SK-N-MC (cell line): ENCODE results near the gene GPR179.

Experiments
- DNase-seq: peaks from one replicate; pipeline ENCODE4 v3.0.0-alpha.2; 2011; ENCODE audit warnings: low read depth, low spot score
- H3K27ac ChIP-seq: fragments of 200-600 bp; sonication (generic); 2 replicates; pipeline ENCODE4 v1.5.1; 2016; ENCODE audit warnings: mixed run types
- H3K36me3 ChIP-seq: fragments of 200-600 bp; sonication (generic); 2 replicates; pipeline ENCODE4 v1.6.1; 2017; ENCODE audit warnings: antibody characterized with exemption, low read length, mixed read lengths; ENCODE audit not compliant: insufficient read depth
- H3K4me3 ChIP-seq: fragments of 200-600 bp; sonication (generic); 2 replicates; pipeline ENCODE4 v1.5.1; 2016
- H3K9ac ChIP-seq: fragments of 200-600 bp; sonication (generic); 2 replicates; pipeline ENCODE4 v1.8.0; 2017; ENCODE audit warnings: mixed run types, mixed read lengths; ENCODE audit not compliant: insufficient read length
- H3K9me3 ChIP-seq: fragments of 200-600 bp; sonication (generic); 2 replicates; pipeline ENCODE4 v1.6.1; 2017; ENCODE audit warnings: low read depth, mild to moderate bottlenecking, antibody characterized with exemption, low read length, moderate library complexity, mixed read lengths
- EZH2 ChIP-seq: fragments of 200-600 bp; sonication (generic); IDR thresholded peaks from one replicate; pipeline ENCODE4 v1.6.1; 2017; ENCODE audit warnings: antibody characterized with exemption
- FOXP2 ChIP-seq: optimal IDR thresholded peaks from 2 replicates; pipeline ENCODE3; 2011; ENCODE audit warnings: mild to moderate bottlenecking, moderate library complexity; ENCODE audit not compliant: insufficient read depth; ENCODE audit errors: extremely low read length, control extremely low read depth
- POLR2AphosphoS5 ChIP-seq: IDR thresholded peaks from 2 replicates; pipeline ENCODE4 v1.6.1; 2012; ENCODE audit warnings: mild to moderate bottlenecking, low read depth, low read length, borderline replicate concordance

GPR179 gene, protein sequence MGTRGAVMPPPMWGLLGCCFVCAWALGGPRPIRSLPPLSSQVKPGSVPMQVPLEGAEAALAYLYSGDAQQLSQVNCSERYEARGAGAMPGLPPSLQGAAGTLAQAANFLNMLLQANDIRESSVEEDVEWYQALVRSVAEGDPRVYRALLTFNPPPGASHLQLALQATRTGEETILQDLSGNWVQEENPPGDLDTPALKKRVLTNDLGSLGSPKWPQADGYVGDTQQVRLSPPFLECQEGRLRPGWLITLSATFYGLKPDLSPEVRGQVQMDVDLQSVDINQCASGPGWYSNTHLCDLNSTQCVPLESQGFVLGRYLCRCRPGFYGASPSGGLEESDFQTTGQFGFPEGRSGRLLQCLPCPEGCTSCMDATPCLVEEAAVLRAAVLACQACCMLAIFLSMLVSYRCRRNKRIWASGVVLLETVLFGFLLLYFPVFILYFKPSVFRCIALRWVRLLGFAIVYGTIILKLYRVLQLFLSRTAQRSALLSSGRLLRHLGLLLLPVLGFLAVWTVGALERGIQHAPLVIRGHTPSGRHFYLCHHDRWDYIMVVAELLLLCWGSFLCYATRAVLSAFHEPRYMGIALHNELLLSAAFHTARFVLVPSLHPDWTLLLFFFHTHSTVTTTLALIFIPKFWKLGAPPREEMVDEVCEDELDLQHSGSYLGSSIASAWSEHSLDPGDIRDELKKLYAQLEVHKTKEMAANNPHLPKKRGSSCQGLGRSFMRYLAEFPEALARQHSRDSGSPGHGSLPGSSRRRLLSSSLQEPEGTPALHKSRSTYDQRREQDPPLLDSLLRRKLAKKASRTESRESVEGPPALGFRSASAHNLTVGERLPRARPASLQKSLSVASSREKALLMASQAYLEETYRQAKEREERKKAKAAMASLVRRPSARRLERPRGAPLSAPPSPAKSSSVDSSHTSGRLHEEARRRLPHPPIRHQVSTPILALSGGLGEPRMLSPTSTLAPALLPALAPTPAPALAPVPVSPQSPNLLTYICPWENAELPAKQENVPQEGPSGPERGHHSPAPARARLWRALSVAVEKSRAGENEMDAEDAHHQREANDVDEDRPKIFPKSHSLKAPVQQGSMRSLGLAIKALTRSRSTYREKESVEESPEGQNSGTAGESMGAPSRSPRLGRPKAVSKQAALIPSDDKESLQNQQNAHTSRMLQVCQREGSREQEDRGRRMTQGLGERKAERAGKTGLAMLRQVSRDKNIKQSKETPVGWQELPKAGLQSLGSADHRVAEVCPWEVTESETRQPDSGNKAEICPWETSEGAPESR (N-terminal part only)

GRCh38 chr17:38343608-38344419 lies at the start of gene GPR179:
Gene GPR179, minus strand, starts transcription at chr17:38343956. Its CDS starts 167 bp downstream, at chr17:38343789.
- no peak for DNase-seq
- H3K27ac ChIP-seq: no peak within 1 kb of the TSS
- no peaks in the 10 kb centered on the region for H3K9me3 ChIP-seq
- no peaks in the 10 kb centered on the region for H3K36me3 ChIP-seq
- no peak within 1 kb of the TSS for H3K4me3 ChIP-seq
- H3K9ac ChIP-seq: no peak within 1 kb of the TSS
- TF ChIP-seq FOXP2: no peak
- TF ChIP-seq POLR2AphosphoS5: no peak
- TF ChIP-seq EZH2: no peak

DNA sequence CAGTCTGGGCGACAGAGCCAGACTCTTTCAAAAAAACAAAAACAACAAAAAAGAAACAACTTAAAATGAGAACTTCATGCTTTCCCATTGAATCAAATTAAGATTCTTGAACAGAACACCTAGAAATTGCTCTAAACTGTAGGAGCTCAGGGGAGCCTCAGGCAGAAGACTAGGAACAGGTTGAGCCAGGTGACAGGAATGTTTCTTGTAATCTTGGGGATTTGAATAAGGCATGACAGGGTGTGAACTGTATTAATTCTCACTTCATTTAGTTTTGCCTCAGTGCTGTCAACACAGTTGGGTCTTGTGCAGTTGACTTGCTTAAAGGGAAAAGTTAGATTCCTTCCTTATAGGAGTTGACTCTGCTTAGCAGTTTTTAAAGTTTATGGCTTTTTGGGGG lies 35.7 kb upstream of the GPR179 start:
- Histone ChIP-seq H3K36me3 (peaks cover 22% of the 10 kb centered on the region), H3K9me3 (no peaks in the 10 kb centered on the region), H3K4me3 (no peak overlapping the region), H3K9ac (no peak overlapping the region), H3K27ac (no peak overlapping the region)
- DNase-seq: no peak
- no peak for TF ChIP-seq EZH2
- TF ChIP-seq FOXP2: no peak
- no peak for TF ChIP-seq POLR2AphosphoS5

- Histone ChIP-seq H3K27ac (no peak overlapping the region), H3K36me3 (peaks cover 55% of the 10 kb centered on the region), H3K9me3 (no peaks in the 10 kb centered on the region), H3K9ac (no peak overlapping the region), H3K4me3 (no peak overlapping the region)
- no peak for DNase-seq
- no peak for TF ChIP-seq FOXP2
Measured at GRCh38 chr17:38369124-38369886, 25.5 kb upstream of the GPR179 start.

GRCh38 chr17:38364741-38365140 lies 21.0 kb upstream of the GPR179 start:
- Histone ChIP-seq H3K27ac (no peak overlapping the region), H3K9ac (no peak overlapping the region), H3K4me3 (no peak overlapping the region), H3K9me3 (no peaks in the 10 kb centered on the region), H3K36me3 (peaks cover 30% of the 10 kb centered on the region)
- no peak for DNase-seq
- TF ChIP-seq EZH2 (no peak), FOXP2 (no peak), POLR2AphosphoS5 (no peak)

DNA sequence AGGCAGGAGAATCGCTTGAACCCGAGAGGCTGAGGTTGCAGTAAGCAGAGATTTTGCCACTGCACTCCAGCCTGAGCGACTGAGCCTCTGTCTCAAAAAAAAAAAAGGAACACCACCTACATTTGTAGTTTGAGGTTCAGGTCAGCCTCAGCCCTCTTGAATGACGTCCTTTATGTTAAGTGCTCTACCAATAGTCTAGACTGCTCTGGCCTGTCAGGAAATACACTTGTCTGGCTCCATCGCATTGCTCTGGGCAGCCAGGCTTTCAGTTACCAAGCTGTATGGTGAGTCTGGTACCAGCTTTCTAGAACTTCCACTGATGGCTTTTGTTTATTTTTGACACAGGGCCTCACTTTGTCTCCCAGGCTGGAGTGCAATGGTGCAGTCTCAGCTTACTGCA lies 19.3 kb upstream of the GPR179 start:
- peaks cover 15% of the 10 kb centered on the region for H3K36me3 ChIP-seq
- no peak for DNase-seq
- no peak overlapping the region for H3K4me3 ChIP-seq
- no peak for TF ChIP-seq FOXP2
- no peak for TF ChIP-seq EZH2
- no peak for TF ChIP-seq POLR2AphosphoS5
- H3K9me3 ChIP-seq: no peaks in the 10 kb centered on the region
- H3K9ac ChIP-seq: no peak overlapping the region
- no peak overlapping the region for H3K27ac ChIP-seq

GRCh38 chr17:38361694-38362465 lies 18.1 kb upstream of the GPR179 start:
- H3K36me3 ChIP-seq: peaks cover 10% of the 10 kb centered on the region; the same call in 1 of the 2 replicates
- no peak overlapping the region for H3K4me3 ChIP-seq
- no peak for TF ChIP-seq EZH2
- no peak for TF ChIP-seq POLR2AphosphoS5
- no peak for TF ChIP-seq FOXP2
- no peak for DNase-seq
- H3K9me3 ChIP-seq: no peaks in the 10 kb centered on the region
- H3K9ac ChIP-seq: no peak overlapping the region
- H3K27ac ChIP-seq: no peak overlapping the region
